BE2C (cell line): ENCODE measurements around the gene ADGRD1.

Source experiments
- DNase-seq: peaks from one replicate; pipeline ENCODE4 v3.0.0-alpha.2; 2020
- H3K27me3 ChIP-seq: fragments of 250-450 bp; sonication (Bioruptor Pico); 2 replicates; pipeline ENCODE4 v1.5.1; 2020; ENCODE audit warnings: mild to moderate bottlenecking
- H3K36me3 ChIP-seq: fragments of 250-450 bp; sonication (Bioruptor Pico); 2 replicates; pipeline ENCODE4 v1.5.1; 2020; ENCODE audit warnings: mild to moderate bottlenecking
- H3K4me1 ChIP-seq: fragments of 250-450 bp; sonication (Bioruptor Pico); 2 replicates; pipeline ENCODE4 v1.5.1; 2020
- H3K4me3 ChIP-seq: 2 replicates; pipeline ENCODE4 v1.5.1; 2011; ENCODE audit warnings: low read depth, low read length
- H3K9me3 ChIP-seq: fragments of 250-450 bp; sonication (Bioruptor Pico); 2 replicates; pipeline ENCODE4 v1.5.1; 2020
- TF ChIP-seq, protein P1 (sequence below): IDR thresholded peaks from 2 replicates; pipeline ENCODE4 v1.5.1; 2012; ENCODE audit warnings: mild to moderate bottlenecking, low read depth, low read length

ADGRD1 gene

DNA sequence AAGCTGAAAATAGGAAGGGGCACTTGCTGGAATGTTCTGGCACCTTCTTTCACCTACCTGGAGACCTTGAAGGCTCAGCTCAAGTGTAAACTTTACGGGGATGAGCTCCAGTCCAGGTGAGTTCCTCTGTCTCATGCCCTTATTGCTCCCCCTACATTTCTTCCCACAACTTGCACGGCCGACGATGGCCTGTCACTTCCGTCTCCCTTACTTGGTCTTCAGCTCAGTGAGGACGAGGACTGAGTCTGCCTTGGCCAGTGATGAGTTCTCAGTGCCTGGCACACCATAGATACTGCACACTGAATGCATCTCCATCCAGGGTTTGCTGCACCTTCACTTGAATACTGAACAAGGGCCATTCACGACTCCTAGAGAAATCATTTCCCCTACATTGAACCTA, 21.4 kb downstream of the ADGRD1 start:
- no peak for DNase-seq
- Histone ChIP-seq H3K27me3 (no peaks in the 10 kb centered on the region), H3K9me3 (no peaks in the 10 kb centered on the region), H3K36me3 (no peaks in the 10 kb centered on the region), H3K4me3 (no peak overlapping the region), H3K4me1 (peaks cover 6% of the 10 kb centered on the region)
- TF ChIP-seq, protein P1, sequence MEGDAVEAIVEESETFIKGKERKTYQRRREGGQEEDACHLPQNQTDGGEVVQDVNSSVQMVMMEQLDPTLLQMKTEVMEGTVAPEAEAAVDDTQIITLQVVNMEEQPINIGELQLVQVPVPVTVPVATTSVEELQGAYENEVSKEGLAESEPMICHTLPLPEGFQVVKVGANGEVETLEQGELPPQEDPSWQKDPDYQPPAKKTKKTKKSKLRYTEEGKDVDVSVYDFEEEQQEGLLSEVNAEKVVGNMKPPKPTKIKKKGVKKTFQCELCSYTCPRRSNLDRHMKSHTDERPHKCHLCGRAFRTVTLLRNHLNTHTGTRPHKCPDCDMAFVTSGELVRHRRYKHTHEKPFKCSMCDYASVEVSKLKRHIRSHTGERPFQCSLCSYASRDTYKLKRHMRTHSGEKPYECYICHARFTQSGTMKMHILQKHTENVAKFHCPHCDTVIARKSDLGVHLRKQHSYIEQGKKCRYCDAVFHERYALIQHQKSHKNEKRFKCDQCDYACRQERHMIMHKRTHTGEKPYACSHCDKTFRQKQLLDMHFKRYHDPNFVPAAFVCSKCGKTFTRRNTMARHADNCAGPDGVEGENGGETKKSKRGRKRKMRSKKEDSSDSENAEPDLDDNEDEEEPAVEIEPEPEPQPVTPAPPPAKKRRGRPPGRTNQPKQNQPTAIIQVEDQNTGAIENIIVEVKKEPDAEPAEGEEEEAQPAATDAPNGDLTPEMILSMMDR = no peak

DNA sequence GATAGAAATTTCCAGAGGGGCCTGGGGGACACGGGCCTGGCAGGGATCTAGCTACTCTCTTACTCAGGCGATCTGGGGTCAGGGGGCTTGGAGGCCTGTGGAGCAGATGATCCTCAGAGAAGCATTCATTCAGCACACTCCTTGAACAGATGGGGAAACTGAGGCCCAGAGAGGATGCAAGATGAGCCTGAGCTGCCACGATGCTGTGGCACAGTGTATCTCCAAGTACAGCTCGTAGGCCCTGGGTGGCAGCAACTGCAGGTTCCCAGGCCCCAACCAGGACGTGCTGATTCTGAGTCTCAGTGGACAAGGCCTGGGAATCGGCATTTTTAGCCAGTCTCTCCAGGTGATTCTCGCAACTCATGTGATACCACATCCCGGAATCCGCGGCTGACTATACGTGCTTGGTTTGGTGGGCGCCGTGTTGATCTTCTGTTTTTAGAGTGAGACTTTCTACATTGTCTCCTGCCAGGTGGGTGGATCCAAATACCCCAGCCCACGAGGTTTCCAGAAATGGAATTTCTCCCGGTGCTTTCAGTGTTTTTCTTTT, 22.5 kb downstream of the ADGRD1 start:
- TF ChIP-seq, protein P1 = no peak
- Histone ChIP-seq H3K4me1 (no peaks in the 10 kb centered on the region), H3K9me3 (no peaks in the 10 kb centered on the region), H3K27me3 (no peaks in the 10 kb centered on the region), H3K4me3 (no peak overlapping the region), H3K36me3 (no peaks in the 10 kb centered on the region)
- no peak for DNase-seq

DNA sequence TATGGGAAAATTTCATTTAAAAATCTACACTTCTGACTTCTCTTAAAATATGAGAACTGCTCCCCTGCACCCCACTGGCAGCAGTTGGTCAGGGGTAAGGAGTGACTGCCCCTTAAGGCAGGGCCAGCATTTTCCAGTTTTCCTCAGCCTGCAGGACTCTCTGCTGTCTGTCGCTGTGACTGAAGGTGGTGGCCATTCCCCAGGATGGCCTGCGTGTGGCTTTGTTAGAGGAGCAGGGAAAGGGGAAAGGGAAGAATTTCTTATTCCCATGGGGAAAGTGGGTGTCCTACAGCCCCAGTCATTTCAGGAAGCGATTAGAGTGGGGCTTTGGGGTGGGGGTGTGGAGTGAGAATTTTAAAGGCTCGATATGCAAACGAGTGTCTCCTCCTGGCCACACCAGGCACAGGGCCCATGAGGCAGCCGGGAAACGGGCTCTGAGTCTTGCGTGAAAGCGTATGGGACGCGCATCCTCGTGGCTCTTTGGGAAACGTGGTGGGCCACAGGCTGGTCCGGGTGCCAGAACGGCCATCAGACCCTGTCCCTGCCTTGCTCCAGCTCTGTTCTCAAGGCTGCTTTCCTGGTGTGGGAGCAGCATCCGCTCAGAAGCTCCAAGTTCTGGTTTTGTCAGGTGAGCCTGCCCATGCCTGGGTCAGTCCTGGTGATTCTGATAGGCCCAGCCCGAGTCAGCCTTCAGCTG, 23.5 kb downstream of the ADGRD1 start:
- DNase-seq = no peak
- H3K27me3 ChIP-seq = no peaks in the 10 kb centered on the region
- TF ChIP-seq, protein P1 = no peak

DNA sequence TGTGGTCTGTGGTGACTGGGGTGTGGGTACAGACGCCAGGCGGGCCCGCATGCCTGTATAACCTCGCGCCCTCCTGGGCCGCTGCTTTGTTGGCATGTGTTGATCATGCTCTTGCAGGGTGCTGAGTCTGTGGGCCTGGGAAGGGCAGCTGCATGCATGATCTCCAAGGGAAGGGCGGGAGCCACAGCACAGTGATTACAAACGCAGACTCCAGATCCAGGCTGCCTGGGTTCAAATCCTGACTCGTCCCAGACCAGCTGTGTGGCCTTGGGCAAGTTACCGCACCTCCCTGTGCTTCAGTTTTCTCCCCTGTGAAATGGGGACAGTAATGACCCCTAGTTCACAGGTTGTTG, 24.0 kb downstream of the ADGRD1 start:
- Histone ChIP-seq H3K27me3 (no peaks in the 10 kb centered on the region), H3K36me3 (no peaks in the 10 kb centered on the region), H3K9me3 (no peaks in the 10 kb centered on the region), H3K4me1 (no peaks in the 10 kb centered on the region), H3K4me3 (no peak overlapping the region)
- DNase-seq = no peak
- TF ChIP-seq, protein P1 = no peak

More for the DNA sequence above, 23.5 kb downstream of the ADGRD1 start:
- Histone ChIP-seq H3K4me3 (no peak overlapping the region), H3K4me1 (no peaks in the 10 kb centered on the region), H3K9me3 (no peaks in the 10 kb centered on the region), H3K36me3 (no peaks in the 10 kb centered on the region)

DNA sequence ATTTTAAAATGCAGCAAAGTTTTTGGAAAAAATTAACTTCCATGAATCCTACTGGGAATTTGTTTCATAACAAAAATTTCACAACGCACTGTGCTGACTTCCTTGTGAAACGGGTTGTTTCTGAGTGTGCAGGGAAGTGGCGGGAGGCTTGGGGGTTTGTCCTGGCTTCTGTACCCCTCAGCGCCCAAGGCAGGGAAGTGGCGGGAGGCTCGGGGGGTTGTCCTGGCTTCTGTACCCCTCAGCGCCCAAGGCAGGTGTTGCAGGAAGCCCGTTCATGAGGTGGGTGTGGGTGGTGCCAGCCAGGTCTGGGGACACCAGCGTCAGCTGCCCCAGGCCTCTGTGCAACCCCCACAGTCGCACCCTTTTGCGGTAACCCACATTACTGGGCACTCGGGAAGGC, 25.1 kb downstream of the ADGRD1 start:
- TF ChIP-seq, protein P1 = no peak
- Histone ChIP-seq H3K4me1 (no peaks in the 10 kb centered on the region), H3K4me3 (no peak overlapping the region), H3K36me3 (no peaks in the 10 kb centered on the region), H3K27me3 (no peaks in the 10 kb centered on the region), H3K9me3 (no peaks in the 10 kb centered on the region)
- no peak for DNase-seq

DNA sequence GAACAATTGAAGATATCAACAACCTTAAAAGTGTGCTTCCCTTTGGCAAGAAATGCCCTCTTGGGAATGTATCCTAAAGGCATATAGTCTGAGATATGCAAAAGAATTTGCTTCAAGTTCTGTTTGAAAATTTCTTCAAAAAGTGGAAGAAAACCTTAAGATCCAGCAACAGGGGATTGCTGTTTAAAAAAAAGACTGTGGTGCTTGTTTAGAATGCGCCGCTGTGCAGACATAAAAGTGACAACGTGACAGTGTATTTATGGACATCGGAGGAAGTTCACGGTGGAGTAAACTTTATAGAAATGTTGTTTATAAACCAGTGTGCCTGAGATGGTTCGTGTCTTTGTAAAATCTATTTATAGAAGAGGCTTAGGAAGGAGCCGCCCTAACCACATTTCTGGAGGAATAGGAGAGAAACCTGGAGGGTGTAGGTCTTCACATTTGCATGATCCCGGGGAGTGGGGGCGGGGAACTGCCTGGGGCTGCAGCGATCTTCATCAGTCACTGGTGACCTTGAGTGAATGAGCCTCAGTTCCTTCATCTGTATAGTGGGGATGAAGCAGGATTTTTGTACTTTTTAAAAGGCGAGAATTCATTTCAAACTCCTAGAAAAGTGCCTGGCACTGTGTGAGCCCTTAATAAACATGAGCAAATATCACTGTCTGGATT, 27.5 kb downstream of the ADGRD1 start:
- Histone ChIP-seq H3K4me1 (no peaks in the 10 kb centered on the region), H3K9me3 (no peaks in the 10 kb centered on the region), H3K27me3 (no peaks in the 10 kb centered on the region), H3K36me3 (no peaks in the 10 kb centered on the region), H3K4me3 (no peak overlapping the region)
- TF ChIP-seq, protein P1 = no peak
- DNase-seq = no peak
